ENCODE results near the gene OR52E5.

Gene OR52E5

GRCh38 chr11:5922749-5923426, 29.9 kb downstream of the OR52E5 start:
- H3K4me3 ChIP-seq (ENCODE audit: low read depth, low read length), result no peak overlapping the region
- TF ChIP-seq CTCF (IDR thresholded peaks at IDR 0.05; ENCODE audit: low read depth, low read length), result no peak

GRCh38 chr11:5923427-5923776, 30.4 kb downstream of the OR52E5 start:
- H3K4me3 ChIP-seq (ENCODE audit: low read depth, low read length), result no peak overlapping the region
- no peak for TF ChIP-seq CTCF (IDR thresholded peaks at IDR 0.05; ENCODE audit: low read depth, low read length)

GRCh38 chr11:5923794-5924193, 30.8 kb downstream of the OR52E5 start:
- no peak for TF ChIP-seq CTCF (IDR thresholded peaks at IDR 0.05; ENCODE audit: low read depth, low read length)
- no peak overlapping the region for H3K4me3 ChIP-seq (ENCODE audit: low read depth, low read length)

GRCh38 chr11:5928271-5928670, 35.3 kb downstream of the OR52E5 start:
- no peak overlapping the region for H3K4me3 ChIP-seq (ENCODE audit: low read depth, low read length)
- no peak for TF ChIP-seq CTCF (IDR thresholded peaks at IDR 0.05; ENCODE audit: low read depth, low read length)

- H3K4me3 ChIP-seq (ENCODE audit: low read depth, low read length), result no peak overlapping the region
- no peak for TF ChIP-seq CTCF (IDR thresholded peaks at IDR 0.05; ENCODE audit: low read depth, low read length)
Measured at GRCh38 chr11:5928811-5929210, 35.8 kb downstream of the OR52E5 start.

GRCh38 chr11:5929571-5930368, 36.8 kb downstream of the OR52E5 start:
- H3K4me3 ChIP-seq (ENCODE audit: low read depth, low read length), result no peak overlapping the region
- TF ChIP-seq CTCF (IDR thresholded peaks at IDR 0.05; ENCODE audit: low read depth, low read length), result no peak

GRCh38 chr11:5930614-5931013, 37.6 kb downstream of the OR52E5 start:
- no peak for TF ChIP-seq CTCF (IDR thresholded peaks at IDR 0.05; ENCODE audit: low read depth, low read length)
- H3K4me3 ChIP-seq (ENCODE audit: low read depth, low read length), result no peak overlapping the region

All from WI38 (cell line).